GM12865 (cell line): Measurements from ENCODE around the gene FMOD.

Experiments
- DNase-seq: peaks from one replicate; pipeline ENCODE4 v3.0.0; 2010; ENCODE audit warnings: low read depth
- H3K4me3 ChIP-seq: 2 replicates; pipeline ENCODE4 v1.5.1; 2011; ENCODE audit warnings: mild to moderate bottlenecking, low read depth, low read length, control low read depth
- TF ChIP-seq, protein P1 (sequence below): IDR thresholded peaks from 2 replicates; pipeline ENCODE4 v1.5.1; 2011; ENCODE audit warnings: low read length, control low read depth, low read depth, inconsistent platforms; ENCODE audit not compliant: insufficient read depth; ENCODE audit errors: missing control alignments

Gene FMOD

DNA sequence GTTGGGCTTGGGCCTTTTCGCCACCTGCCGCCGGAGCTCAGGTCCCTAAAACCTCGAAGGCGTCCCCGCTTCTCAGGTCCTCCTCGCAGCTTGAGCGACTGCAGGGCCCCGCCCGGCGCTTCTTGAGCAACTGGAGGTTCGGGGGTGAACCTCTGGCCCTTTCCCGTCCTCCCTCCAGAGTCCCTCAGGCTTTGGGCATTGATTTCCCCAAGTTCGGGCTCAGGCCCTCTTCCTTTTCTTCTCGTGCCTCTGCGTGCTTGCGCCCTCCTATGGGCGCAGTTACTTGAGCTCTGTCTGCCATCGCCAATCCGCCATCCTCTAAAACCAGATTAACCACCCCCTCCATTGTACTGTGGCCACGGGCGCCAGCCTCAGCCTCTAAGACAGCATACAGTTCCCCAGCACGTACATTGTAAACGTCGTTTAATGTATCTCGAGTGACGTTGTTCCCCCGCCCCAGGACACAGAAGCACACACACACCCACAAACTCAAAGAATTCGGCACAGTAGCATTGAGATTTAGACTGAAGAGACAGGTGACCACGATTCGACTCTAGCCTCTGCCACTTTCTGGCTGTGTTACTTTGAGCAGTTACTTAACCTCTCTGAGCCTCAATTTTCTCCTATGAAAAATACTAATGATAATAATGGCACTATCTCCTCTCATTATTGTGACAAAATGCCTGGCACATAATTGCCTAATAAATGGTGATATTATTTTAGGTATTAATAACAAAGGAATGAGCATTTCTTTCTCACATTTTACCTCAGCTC is 23.1 kb downstream of the FMOD start:
- DNase-seq, result no peak
- peak overlapping the region; percentile 57 for H3K4me3 ChIP-seq
- TF ChIP-seq, protein P1, sequence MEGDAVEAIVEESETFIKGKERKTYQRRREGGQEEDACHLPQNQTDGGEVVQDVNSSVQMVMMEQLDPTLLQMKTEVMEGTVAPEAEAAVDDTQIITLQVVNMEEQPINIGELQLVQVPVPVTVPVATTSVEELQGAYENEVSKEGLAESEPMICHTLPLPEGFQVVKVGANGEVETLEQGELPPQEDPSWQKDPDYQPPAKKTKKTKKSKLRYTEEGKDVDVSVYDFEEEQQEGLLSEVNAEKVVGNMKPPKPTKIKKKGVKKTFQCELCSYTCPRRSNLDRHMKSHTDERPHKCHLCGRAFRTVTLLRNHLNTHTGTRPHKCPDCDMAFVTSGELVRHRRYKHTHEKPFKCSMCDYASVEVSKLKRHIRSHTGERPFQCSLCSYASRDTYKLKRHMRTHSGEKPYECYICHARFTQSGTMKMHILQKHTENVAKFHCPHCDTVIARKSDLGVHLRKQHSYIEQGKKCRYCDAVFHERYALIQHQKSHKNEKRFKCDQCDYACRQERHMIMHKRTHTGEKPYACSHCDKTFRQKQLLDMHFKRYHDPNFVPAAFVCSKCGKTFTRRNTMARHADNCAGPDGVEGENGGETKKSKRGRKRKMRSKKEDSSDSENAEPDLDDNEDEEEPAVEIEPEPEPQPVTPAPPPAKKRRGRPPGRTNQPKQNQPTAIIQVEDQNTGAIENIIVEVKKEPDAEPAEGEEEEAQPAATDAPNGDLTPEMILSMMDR, result peak; percentile 37

DNA sequence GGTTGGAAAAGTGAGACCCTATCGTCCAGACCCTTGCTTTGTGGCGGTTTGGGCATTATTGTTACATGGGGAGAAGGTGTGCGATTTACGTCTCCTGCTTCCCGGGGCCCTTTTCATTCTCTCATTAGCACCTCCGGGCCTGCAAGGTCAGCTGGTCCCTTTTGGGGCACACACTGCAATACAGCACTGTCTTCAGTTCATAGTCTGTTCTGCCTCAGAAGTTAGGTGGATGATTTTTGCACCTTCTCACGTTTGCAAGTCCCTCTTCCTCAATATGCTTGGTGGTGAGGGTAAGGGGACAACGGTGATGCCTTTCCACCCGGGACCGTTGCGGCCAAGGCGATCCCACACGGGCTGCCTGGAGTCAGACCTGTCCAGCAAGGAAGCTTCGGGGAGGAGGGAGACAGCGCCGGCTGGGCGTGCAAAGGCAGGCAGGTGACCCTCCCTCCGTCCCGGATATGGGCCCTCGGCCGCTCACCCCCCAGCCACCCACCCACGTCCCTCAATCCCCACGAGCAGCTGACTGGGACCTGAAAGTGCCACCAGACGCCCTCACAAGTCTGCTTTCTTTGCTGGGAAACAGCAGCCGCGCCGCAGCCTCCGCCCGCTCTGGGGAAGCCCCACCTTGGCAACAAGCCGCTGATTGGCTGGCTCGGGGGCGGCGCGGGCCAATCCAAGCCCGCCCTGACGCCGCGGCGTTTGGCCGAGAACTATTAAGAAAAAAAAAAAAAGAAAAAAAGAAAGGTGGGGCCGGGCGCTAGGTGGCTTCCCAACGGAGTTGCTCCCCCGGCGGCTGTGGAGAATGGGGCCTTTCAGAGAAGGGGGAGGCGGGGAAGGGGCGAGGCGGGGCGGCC is 23.9 kb downstream of the FMOD start:
- TF ChIP-seq, protein P1, result no peak
- peak; percentile 98 for DNase-seq
- peak overlapping the region; percentile 57 for H3K4me3 ChIP-seq

DNA sequence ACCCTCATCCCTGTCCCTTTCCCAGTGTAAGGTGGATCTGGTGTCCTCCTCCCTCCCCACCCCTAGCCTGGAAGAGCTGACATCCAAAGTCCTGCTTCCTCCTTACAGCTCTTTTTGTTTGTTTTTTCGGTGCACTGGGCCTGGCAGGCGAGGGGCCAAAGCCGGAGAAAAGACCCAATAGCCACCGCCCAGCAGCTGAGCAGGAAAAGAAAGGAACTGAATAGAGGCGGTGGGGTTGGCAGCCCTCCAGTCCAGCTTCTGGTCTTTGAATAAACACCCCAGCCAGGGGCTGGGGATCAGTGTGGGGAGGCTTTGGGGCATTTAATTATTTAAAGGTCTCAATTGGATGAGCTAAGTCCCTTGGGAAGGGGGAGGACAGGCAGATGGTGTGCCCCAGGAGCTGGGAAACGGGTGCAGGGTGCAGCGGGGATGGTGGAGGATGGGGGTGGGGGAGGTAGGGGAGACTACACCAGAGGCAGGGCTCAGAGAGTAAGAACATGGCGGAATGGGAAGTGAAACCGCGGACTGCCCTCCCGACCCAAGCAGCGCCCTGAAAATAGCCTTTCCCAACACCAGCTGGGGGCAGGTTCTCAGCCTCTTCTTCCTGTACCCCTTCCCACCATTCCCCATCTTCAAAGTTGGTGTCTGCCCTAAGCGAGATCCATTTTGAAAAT is 25.4 kb downstream of the FMOD start:
- H3K4me3 ChIP-seq, result peak overlapping the region; percentile 56
- DNase-seq, result peak; percentile 82
- TF ChIP-seq, protein P1, result no peak

DNA sequence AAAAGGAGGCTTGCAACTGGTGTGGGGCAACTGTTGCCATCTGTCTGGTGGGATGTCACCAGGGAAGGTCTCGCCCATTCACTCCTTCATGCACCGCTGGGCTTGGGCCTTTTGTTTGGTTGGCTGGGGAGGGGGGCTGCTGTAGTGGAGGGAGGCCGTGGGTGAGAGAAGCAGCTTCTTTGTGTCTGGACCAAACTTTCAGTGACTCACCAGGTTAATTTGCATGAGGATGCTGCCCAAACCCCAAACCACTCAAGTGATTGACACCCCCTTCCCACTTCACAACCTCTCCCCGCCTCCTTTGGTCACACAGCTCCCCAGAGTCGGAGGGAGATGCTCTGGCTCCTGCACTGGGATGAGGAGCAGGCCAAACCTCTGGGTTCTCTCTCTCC is 25.9 kb downstream of the FMOD start:
- DNase-seq, result peak; percentile 94
- H3K4me3 ChIP-seq, result peak overlapping the region; percentile 56
- TF ChIP-seq, protein P1, result no peak

DNA sequence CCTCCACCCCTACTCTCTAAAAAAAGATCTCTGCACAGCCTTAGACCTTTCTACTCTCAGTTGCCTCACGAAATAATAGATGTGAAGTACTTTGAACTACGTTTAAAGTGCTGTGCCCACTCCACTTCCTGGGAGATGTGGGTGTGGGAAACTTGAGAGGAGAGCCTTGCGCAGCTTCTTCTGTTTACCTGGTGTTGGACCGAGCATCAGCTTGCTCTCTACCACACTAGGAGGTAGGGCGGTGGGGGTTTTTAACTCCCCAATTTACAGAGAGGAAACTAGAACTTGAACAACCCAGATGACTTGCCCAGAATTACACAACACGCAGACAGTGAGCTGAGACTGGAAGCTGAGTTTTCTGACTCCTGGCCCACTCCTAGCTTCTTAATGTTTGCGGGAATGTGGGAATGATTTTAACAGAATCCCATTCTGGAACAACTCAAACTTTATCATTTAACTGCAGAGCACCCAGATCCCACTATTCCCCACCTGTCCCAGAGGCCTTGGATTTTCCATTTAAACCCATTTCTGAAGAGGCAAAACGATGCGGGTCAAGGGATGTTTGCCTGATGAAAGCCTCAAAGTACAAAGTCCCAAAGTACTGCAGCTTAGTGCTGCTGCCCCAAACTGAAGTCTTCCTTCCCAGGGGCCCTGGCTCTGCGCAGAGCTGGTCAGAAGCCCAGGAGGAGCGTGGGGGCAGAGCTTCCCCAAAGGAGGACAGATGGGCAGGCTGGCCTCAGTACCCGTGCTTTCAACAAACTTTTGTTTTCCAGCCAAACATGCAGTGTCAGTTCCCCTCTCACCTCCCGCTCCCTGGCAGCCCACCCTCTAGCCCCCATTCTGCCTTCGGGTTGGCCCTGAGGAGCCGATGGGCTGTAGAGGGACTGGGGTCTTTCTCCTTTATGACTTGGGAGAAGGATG is 26.6 kb downstream of the FMOD start:
- H3K4me3 ChIP-seq, result peak overlapping the region; percentile 29
- peak; percentile 76 for DNase-seq
- TF ChIP-seq, protein P1, result no peak

DNA sequence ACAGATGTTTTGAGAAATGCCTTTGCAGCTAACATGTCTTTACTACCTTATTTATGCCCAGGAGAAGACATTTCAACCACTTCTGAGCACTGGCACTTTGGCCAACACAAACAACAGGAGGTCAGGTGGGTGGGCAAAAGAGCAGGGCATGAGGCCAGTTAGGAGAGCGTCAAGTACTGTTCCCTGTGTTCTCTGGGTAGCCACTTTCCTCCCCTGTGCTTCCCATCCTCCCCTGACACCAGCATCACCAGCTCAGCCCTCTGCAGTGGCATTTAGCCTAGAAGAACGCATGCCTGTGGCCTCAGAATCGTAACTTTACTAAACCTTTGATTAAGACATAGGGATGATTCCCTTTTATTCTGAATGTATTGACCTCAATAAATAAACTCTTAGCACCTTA is 27.3 kb downstream of the FMOD start:
- DNase-seq, result no peak
- H3K4me3 ChIP-seq, result no peak overlapping the region
- TF ChIP-seq, protein P1, result no peak
